ENCODE measurements around the gene PRDM5. TPM values are rescaled to one million over a fixed set of nuclear protein-coding genes. Genes with fewer than 3 reads are reported as not detected.
A peak's percentile ranks its signal among the peaks of the same experiment; 100 is the strongest.
"Not testable (repeated sequence)": the region's sequence is repeated elsewhere in the genome, so short reads cannot be mapped to it uniquely, and the experiment has no call there.

The PRDM5 gene
- total RNA-seq, 2 experiments from 2014 or later: 0.14 to 0.22 TPM

DNA sequence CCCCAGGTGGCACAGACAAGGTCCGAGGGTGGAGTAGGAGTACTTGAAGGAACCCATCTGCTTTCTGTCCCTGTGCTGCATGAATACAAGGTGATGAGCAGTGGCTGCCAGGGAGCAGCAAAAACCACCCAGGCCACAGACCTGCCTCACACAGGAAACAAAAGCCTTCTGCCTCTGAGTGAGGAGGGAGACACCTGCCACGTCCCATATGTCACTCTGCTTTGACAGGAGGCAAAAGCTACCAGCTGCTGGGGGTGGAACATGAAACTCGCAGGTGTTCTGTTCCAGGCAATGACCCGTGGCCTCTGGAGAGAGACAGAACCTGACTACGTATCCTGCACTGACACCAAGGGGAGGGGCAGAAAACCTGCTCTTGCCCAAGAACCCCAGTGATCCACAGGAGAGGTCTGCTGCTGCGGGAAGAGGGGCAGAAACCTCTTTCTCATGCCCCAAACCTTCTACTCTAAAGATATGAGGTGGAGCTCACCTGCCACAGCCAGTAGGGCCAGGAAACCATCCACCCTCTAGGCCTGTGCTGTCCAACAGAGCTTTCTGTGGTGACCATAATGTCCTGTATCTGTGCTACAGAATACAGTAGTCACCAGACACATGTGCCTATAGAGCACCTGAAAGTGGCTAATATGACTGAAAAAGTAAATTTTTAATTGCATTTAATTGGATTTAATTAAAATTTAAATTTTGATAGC, 172.9 kb downstream of the PRDM5 start:
- Histone ChIP-seq H3K27ac (ENCODE audit: low read depth in 1 of 2, low read length in 2 of 2) (no peak overlapping the region), H3K27me3 (ENCODE audit: control insufficient read depth in 1 of 2, insufficient read depth in 2 of 2, low read length in 2 of 2) (no peaks in the 10 kb centered on the region), H3K4me1 (ENCODE audit: insufficient read depth, low read length) (no peaks in the 10 kb centered on the region), H3K36me3 (ENCODE audit: insufficient read depth, low read length) (no peaks in the 10 kb centered on the region), H3K4me3 (ENCODE audit: low read length) (no peak overlapping the region), H3K9me3 (ENCODE audit: control insufficient read depth in 1 of 2, insufficient read depth in 1 of 2, low read length in 2 of 2) (peaks cover 11 to 20% of the 10 kb centered on the region in 2 experiments)
- intact Hi-C loops (cut with DNase I, micrococcal nuclease): no loop called here
- no peak for TF ChIP-seq CTCF (IDR thresholded peaks at IDR 0.05)
- DNase-seq (peak in 3 of 14 experiments; percentile 2 to 14 (median 13)), ATAC-seq (ENCODE audit: poor library complexity) (no peak)
- Mint-ChIP-seq H3K9me3 (peaks cover 15% of the 10 kb centered on the region), H3K4me3 (no peak overlapping the region), H3K36me3 (ENCODE audit: low read depth) (no peaks in the 10 kb centered on the region), H3K4me1 (ENCODE audit: low read depth) (no peaks in the 10 kb centered on the region), H3K27ac (no peak overlapping the region), H3K27me3 (no peaks in the 10 kb centered on the region)
- ChIA-PET CTCF (no interaction called here), POLR2A (no interaction called here)

DNA sequence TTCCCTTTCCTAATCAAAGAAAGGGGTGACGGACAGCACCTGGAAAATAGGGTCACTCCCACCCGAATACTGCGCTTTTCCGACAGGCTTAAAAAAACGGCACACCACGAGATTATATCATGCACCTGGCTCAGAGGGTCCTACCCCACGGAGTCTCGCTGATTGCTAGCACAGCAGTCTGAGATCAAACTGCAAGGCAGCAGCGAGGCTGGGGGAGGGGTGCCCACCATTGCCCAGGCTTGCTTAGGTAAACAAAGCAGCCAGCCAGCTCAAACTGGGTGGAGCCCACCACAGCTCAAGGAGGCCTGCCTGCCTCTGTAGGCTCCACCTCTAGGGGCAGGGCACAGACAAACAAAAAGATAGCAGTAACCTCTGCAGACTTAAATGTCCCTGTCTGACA, 180.9 kb downstream of the PRDM5 start:
- H3K27me3 ChIP-seq (ENCODE audit: control insufficient read depth in 1 of 2, insufficient read depth in 2 of 2, low read length in 2 of 2); H3K9me3 Mint-ChIP-seq; H3K4me3 ChIP-seq (ENCODE audit: low read length); POLR2A ChIA-PET; H3K36me3 Mint-ChIP-seq (ENCODE audit: low read depth); H3K36me3 ChIP-seq (ENCODE audit: insufficient read depth, low read length); H3K4me1 Mint-ChIP-seq (ENCODE audit: low read depth); DNase-seq; H3K4me1 ChIP-seq (ENCODE audit: insufficient read depth, low read length); intact Hi-C loops (cut with DNase I, micrococcal nuclease); H3K9me3 ChIP-seq (ENCODE audit: control insufficient read depth in 1 of 2, insufficient read depth in 1 of 2, low read length in 2 of 2); ATAC-seq (ENCODE audit: poor library complexity); CTCF ChIA-PET; H3K27ac ChIP-seq (ENCODE audit: low read depth in 1 of 2, low read length in 2 of 2); H3K27ac Mint-ChIP-seq; H3K4me3 Mint-ChIP-seq: not testable (repeated sequence)
- H3K27me3 Mint-ChIP-seq: peaks cover 10% of the 10 kb centered on the region

DNA sequence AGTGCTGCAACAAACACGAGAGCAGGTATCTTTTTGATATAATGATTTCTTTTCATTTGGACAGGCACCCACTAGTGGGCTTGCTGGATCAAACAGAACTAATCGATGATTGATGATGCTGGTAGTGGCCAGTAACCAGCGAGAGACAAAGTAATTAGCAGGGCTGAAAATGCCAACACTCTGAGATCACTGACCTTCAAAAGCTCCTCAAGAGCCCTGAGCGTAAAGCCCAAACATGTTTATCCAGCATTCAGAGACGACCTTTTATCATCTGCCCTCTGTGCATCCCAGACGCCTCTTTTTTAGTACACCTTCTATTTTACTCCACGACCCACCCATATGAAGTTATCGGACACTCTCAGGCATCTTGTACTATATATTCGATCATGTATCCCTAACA, 186.2 kb downstream of the PRDM5 start:
- DNase-seq (no peak), ATAC-seq (ENCODE audit: poor library complexity) (no peak)
- no peak overlapping the region for H3K4me3 Mint-ChIP-seq
- H3K36me3 ChIP-seq (ENCODE audit: insufficient read depth, low read length): no peaks in the 10 kb centered on the region
- no peak overlapping the region for H3K4me3 ChIP-seq (ENCODE audit: low read length)
- H3K36me3 Mint-ChIP-seq (ENCODE audit: low read depth): no peaks in the 10 kb centered on the region
- no peaks in the 10 kb centered on the region for H3K27me3 ChIP-seq (ENCODE audit: control insufficient read depth in 1 of 2, insufficient read depth in 2 of 2, low read length in 2 of 2)
- H3K9me3 ChIP-seq (ENCODE audit: control insufficient read depth in 1 of 2, insufficient read depth in 1 of 2, low read length in 2 of 2): no peaks in the 10 kb centered on the region
- intact Hi-C loops (cut with DNase I, micrococcal nuclease): no loop called here
- TF ChIP-seq CTCF (IDR thresholded peaks at IDR 0.05): no peak
- POLR2A ChIA-PET: no interaction called here
- peaks cover 10% of the 10 kb centered on the region for H3K27me3 Mint-ChIP-seq
- no peak overlapping the region for H3K27ac ChIP-seq (ENCODE audit: low read depth in 1 of 2, low read length in 2 of 2)
- CTCF ChIA-PET: no interaction called here
- no peak overlapping the region for H3K27ac Mint-ChIP-seq
- no peaks in the 10 kb centered on the region for H3K9me3 Mint-ChIP-seq
- no peaks in the 10 kb centered on the region for H3K4me1 Mint-ChIP-seq (ENCODE audit: low read depth)
- H3K4me1 ChIP-seq (ENCODE audit: insufficient read depth, low read length): no peaks in the 10 kb centered on the region

DNA sequence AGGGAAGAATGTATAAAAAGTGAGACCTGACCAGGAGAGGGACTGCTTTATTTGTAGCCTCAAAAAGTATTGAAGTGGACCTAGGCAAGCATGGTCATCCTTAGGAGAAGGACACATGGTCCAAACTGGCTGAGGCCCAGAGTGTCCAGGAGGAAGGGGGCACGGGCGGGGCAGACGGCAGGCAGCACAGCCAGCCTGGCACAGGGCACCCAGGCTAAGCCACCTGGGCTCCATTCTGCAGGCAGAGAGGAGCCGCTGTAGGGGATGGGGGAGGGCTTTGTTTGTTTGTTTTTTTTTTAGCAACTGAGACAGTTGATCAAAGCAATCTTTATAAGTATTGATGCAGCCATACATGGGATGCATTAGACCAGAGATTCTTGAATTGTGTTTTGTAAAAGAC, 188.6 kb downstream of the PRDM5 start:
- no peak for TF ChIP-seq CTCF (IDR thresholded peaks at IDR 0.05)
- no peaks in the 10 kb centered on the region for H3K4me1 Mint-ChIP-seq (ENCODE audit: low read depth)
- no peak overlapping the region for H3K27ac Mint-ChIP-seq
- ChIA-PET CTCF (no interaction called here), POLR2A (no interaction called here)
- H3K36me3 ChIP-seq (ENCODE audit: insufficient read depth, low read length): no peaks in the 10 kb centered on the region
- H3K4me3 Mint-ChIP-seq: no peak overlapping the region
- no peak overlapping the region for H3K4me3 ChIP-seq (ENCODE audit: low read length)
- ATAC-seq (ENCODE audit: poor library complexity): no peak
- no peak for DNase-seq
- no peaks in the 10 kb centered on the region for H3K9me3 ChIP-seq (ENCODE audit: control insufficient read depth in 1 of 2, insufficient read depth in 1 of 2, low read length in 2 of 2)
- no peaks in the 10 kb centered on the region for H3K9me3 Mint-ChIP-seq
- no peaks in the 10 kb centered on the region for H3K27me3 ChIP-seq (ENCODE audit: control insufficient read depth in 1 of 2, insufficient read depth in 2 of 2, low read length in 2 of 2)
- no peaks in the 10 kb centered on the region for H3K36me3 Mint-ChIP-seq (ENCODE audit: low read depth)
- H3K27me3 Mint-ChIP-seq: no peaks in the 10 kb centered on the region
- intact Hi-C loops (cut with DNase I, micrococcal nuclease): no loop called here
- H3K27ac ChIP-seq (ENCODE audit: low read depth in 1 of 2, low read length in 2 of 2): no peak overlapping the region
- H3K4me1 ChIP-seq (ENCODE audit: insufficient read depth, low read length): no peaks in the 10 kb centered on the region

Data from CD4-positive, alpha-beta T cell (primary cell).